SW 1271 (cell line): Measurements from ENCODE around the gene RAPGEF1.
A peak's percentile ranks its signal among the peaks of the same experiment; 100 is the strongest.
"Not testable (repeated sequence)": the region's sequence is repeated elsewhere in the genome, so short reads cannot be mapped to it uniquely, and the experiment has no call there.

ENCODE experiments used
- DNase-seq, 2 experiments: peaks; one replicate each; lab custom pipeline; 2025; lab: John Stamatoyannopoulos, UW

Gene RAPGEF1

DNA sequence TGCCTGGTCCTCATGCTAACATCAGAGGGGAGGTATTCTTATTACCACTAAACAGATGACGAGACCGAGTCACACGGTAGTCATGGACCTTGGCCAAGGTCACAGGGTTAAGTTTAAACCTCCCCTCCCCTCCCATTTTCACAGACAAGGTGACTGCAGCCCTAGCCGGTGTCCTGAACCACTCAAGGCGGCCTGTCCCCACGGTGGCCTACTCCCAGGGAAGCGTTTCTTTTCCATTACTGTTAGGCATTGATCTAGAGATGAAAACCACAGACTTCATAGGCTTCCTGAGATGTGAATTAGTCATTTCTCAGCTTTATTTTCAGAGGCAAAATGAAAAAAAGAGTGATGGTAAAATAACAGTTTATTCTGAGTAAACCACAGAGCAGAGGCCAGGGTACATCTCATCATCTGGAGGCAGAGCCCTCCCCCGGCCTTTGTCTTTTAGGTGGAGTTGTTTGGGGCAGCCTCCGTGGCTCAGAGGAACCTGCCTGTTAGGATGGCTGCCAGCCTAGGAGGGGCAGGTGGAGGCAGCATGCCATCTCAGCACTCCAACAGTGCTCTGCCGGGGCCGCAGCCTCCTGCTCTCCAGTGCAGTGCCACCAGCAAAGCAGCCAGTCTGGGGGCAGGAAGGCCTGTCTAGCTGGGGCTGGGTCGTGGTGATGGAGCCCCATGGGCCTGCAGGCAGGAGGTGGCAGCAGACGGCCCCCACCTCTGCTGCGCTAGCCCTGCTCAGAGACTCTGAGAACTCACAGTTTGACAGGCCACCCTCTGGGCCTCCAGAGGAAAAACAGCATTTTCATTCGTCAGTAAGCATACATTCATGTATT is 71.2 kb downstream of the RAPGEF1 start:
- no peak for DNase-seq

DNA sequence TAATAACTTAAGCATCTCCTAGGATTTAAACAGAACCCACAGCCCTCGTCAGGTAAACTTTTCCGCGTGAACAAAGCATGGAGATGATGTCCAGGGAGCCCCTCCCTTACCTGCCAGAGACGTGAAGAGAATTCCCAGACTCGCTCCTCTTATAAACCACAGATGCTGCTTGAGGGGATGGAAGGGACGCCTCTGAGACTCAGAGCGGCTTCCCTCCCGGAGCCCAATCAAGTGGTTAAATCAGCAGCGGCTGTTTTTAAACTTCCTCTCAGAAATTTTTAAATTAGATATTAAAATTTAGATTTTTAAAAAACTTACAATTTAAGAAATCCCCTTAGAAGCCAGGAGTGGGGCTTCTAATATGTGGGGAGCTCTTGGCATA is 71.8 kb downstream of the RAPGEF1 start:
- no peak for DNase-seq

DNA sequence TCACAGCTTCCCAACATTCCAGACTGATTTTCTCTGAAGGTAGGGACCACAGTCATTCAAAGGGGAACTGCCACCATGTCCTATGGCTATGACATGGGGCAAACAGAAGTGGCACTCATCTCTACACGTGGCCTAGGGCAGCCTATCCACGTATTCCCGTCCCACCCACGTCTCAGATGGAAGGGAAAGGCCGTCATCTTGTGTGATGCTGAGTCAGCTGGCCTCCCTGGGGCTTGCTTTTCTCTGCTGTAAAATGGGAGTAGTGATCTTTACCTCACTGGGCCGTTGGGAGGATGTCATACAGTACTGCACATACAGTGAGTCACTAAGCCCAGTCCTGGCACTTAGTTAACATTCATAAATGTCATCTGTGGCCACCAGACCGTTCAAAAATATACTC is 72.3 kb downstream of the RAPGEF1 start:
- no peak for DNase-seq

DNA sequence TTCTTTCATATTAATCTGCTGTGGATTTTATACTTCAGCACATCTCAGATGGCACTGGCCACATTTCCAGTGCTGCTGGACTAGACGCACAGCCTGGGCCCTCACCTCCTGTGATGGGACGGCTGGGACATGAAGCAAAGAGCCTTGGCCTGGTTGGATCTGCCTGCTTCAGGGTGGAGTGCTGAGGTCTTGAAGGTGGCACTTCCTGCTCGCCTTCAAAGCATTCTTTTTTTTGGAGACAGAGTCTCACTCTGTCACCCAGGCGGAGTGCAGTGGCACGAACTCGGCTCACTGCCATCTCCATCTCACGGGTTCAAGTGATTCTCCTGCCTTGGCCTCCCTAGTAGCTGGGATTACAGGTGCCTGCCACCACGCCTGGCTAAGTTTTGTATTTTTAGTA is 73.1 kb downstream of the RAPGEF1 start:
- DNase-seq: no peak

DNA sequence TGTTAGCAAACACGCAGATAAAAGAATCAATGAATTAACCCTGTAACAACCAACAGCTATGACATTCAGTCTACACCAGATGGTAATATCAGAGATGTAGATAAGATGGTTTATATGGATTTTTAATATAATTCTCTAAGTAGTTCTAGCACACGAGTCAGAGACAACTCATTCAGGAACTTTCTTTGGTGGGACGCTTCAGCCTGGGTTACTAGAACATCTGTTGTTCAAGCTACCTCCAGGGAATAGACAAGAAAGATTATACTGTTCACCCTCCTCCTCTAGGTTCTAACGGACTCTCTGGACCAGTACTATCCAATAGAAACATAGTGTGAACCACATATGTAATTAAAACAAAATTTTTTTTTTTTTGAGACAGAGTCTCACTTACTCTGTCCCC is 73.8 kb downstream of the RAPGEF1 start:
- no peak for DNase-seq

DNA sequence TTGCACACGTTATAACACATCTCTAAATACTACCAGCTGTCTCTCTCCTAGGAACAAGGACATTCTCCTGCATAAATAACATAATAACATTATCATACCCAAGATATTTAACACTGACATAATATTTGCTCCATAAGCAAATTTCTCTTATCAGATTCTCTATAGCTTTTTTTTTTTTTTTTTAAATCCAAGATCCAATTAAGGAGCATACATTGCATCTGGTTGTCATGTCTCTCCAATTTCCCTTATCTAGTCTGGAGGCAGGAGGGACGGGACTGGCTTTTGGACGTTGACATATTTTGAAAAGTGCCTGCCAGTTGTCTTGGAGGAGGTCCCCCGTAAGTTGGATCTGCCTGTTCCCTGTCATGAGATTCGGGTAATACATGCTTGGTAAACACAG is 76.6 kb downstream of the RAPGEF1 start:
- no peak for DNase-seq

DNA sequence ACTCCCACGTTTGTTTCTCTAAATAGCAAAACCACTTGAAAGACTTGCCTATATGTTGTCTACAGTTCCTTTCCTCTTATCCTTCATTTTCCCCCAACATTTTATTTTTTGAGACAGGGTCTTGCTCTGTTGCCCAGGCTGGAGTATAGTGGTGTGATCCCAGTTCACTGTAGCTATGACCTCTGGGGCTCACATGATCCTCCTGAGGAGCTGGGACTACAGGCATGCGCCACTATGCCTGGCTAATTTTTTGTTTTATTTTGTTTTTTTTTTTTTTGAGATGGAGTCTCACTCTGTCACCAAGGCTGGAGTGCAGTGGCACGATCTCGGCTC is 77.6 kb downstream of the RAPGEF1 start:
- not testable (repeated sequence) for DNase-seq

DNA sequence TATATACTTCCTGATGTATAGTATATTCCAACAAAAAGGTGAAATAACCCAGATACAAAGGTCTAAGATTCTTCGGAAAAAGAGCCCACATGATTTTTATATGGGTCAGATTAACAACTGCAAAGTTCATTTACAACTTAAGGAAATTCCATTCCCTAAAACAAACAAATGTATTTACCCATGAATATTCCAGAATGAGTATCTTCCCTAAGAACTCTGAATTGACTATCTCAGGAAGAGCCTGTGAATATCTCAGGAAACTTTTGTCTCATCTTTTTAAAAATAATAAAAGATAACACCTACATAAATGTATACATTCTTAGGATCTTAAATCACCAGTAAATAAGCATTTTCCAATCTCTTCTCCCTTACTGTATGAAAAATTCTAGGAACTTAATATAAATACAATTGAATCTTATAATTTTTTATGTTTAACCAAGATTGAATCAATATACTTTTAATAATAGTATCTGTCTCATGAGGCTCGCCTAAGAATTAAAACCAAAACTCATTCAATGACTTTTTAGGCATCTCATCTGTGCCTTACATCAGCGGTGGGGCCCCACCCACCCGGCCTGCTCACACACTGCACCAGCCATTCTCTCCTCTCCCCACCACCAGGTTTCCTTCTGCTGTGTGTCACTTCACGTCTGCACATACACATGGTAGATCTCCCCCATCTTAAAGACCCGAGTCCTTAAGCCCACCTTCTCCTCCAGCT is 78.1 kb downstream of the RAPGEF1 start:
- DNase-seq: no peak

DNA sequence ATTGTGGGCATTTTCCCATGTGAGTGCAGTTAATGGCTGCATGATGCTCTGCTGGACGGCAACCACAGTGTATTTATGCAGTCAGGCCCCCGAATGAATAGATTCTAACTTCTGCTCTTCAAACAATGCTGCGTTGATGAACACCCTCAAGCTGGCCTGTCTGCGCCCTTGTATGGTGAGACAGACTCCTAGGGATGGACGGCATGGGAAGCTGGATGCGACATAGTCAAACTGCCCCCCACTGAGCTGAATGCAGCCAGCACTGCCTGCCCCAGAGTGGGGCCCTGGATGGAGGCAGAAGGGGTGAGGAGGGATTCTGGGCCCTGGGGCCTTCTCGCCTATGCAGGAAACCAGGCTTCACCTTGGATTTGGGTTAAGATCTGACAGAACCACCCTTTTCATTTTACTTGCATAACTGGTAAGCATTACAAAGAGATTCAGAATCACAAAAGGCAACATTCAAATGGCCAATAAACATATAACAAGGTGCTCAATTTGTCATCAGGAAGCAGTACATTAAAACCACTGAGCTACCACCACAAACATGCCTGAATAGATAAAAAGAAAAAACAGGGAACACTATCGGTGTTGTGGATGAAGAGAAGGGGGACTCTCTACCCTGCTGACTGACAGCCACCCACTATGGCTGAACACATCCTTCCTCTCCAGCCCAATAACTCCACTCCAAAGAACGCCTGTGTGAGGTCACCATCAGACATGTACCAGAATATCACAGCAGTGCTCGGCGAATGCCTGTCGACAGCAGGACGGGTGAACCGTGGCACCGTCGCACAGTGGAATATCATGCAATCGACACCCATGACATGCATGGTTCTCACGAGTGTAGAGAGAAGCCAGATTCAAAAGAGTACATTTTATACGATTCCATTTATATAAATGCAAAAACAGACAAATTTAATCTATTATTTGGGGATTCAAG is 79.1 kb downstream of the RAPGEF1 start:
- no peak for DNase-seq

DNA sequence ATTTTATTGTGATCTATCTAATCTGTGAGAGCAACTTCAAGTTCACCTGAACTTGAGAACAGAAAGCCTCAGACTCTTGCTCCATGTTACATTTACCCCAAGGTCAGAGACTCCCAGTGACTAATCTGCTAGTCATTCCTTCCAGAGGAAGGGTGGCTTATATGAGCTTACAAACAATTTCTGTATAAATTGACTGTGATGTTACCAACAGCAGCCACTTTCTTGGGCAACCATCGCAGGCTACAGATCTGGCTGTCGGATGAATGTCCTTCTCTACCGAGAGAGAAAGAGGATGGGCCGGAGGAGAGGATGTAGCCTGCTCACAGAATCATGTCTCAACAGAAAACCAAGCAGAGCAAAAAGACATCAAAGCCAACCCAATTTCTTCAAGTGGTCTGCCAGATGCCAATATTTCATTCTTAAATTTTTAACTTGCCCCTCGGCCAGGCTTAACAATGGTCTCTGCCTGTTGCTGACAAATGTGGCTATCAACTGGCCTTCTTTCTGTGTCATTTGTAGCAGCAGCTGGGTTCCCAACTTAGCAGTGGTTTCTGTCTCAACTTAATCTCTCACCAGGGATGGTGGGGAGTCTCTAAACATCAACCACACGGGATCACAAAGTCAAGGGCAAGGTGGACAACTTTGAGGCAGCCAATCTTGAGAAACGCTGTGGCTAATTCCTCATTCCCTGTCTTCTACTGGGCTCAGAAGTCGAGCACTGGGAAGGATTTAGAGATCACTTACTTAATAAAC is 81.3 kb downstream of the RAPGEF1 start:
- peak; percentile 41 to 85 for DNase-seq

DNA sequence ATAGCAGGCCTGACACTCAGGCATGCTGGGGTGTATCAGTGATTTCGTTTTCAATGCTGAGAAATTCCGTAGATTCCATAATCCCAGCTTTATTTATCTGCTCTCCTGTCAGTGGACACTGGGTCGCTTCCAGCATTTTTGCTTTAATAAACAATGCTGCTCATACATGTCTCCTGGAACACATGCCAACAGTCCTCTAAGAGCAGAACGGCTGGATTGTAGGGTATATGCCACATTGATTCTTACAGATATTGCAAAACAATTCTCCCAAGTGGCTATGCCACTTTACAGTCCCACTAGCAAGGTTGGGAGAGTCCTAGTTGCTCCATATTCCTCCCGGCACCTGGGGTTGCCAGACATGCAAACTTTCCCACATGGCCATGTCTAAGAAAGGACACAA is 81.9 kb downstream of the RAPGEF1 start:
- no peak for DNase-seq

DNA sequence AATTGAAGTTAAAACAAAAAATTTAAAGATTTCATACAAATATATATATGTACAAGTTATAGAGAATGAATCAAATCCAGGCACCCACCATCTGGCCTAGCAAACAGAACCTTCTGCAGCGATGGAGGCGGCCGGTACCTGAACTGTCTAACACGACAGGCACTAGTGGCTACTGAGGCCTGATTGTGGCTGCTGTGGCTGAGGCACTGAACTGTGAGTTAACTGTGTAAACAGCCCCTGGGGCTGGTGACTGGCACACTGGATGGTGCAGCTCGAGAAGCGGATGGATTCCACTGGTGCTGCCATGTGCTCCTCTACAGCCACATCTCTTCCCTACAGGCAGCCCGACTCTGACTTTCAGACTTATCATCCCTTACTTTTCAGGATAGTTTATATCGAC is 82.4 kb downstream of the RAPGEF1 start:
- DNase-seq: no peak

DNA sequence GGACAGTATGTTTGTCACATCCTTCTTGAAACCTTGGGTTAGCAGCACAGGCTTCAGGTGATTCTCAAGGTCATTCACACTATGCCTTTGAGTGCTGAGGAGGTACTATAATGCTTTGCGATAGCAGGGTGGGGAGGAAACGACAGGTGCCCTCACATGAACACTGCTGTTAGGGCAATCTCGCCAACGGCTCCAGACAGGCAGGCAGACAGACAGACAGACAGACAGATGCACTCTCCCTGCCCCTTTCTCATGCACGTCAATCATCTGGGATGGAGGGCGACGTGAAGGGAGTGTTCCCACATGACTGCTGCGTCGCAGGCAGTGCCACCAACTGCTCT is 82.9 kb downstream of the RAPGEF1 start:
- DNase-seq: no peak

DNA sequence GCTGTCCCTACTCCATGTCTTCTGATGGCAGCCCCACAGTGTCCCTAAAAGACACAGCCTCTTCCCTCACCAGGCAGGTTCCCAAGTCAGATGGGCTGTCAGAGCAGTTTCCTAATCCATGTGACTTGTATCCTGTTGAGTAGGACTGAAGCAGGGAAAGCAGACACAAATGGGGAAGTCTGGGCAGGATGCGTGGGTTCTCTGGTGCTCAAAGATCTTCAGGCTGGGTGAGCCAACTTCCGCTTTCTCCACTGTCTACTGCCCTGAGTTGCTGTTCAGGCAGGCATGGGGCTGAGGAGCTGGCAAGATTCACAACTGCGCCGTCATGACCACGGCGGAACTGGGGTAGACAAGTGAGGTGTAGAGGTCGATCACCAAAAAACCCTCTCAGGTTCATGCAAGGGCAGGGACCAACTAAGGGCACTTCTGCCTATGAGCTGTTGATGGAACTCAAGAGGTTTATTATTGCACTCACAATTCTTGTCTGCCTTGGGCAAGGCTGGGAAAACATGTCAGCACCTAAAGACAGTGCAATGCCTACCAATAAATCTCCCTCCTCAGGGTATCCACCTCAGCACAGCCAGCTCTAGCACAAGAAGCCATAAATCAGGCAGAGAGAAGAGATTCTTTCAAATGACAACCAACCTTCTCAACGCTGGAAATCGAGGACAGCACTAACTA is 83.4 kb downstream of the RAPGEF1 start:
- no peak for DNase-seq

DNA sequence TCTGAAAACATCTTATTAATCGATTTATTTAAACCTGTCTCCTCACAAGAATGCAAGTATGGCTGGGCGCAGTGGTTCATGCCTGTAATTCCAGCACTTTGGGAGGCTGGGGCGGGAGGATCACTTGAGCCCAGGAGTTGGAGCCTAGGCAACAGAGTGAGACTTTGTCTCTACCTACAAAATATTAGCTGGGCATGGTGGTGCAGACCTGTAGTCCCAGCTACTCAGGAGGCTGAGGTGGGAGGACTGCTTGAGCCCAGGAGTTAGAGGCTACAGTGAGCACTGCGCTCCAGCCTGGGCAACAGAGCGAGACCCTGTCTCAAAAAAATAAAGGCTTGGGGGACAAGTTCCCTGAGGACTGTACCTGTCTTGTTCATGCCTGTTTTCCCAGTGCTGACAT is 85.5 kb downstream of the RAPGEF1 start:
- DNase-seq: not testable (repeated sequence)

DNA sequence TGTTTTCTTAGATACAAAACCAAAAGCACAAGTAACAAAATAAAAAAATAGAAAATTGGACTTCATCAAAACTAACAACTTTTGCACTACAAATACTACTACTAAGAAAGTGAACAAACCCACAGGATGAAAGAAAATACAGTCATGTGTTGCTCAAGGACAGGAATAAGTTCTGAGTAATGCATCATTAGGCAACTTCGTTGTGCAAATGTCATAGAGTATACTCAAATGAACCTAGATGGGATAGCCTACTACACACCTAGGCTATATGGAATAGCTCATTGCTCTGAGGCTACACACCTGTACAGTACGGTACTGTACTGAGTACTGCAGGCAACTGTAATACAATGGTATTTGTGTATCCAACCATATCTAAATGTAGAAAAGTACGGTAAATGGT is 88.3 kb downstream of the RAPGEF1 start:
- no peak for DNase-seq

DNA sequence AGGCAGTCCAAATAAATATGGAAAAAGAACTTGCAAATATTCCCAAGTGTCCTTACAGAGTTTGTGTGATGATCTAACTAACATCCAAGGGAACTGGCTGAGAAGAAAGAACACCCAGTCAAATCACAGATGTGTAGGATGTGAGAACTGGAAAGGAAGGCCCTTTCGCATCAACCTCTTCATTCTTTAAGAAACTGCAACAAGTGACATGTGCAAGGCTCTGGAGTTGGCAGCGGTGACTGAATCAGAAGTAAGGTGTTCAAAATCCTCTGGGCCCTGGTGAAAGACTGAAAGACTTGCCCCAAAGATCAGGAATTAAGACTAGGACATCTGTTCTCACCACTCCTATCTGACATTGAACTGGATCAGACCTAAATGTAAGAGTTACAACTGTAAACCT is 88.7 kb downstream of the RAPGEF1 start:
- DNase-seq: no peak

DNA sequence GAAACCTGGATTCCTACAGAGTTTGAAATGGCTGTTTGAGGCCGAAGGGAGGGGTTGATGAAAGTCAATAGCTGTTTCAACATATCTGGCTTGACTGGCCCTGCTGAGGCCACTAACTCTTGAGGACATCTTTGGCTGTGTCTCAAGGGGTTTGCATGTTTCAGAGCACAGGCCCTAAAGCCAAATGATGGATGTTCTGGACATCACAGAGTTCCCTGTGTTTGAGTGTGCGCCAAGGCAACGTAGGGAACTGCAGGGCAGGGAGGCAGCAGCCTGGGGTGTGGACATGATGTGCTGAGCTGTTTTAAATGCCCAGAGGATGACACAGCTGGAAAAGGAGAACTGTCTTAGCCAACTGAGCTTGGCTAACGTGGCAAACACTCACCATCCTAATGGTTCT is 89.6 kb downstream of the RAPGEF1 start:
- DNase-seq: no peak

DNA sequence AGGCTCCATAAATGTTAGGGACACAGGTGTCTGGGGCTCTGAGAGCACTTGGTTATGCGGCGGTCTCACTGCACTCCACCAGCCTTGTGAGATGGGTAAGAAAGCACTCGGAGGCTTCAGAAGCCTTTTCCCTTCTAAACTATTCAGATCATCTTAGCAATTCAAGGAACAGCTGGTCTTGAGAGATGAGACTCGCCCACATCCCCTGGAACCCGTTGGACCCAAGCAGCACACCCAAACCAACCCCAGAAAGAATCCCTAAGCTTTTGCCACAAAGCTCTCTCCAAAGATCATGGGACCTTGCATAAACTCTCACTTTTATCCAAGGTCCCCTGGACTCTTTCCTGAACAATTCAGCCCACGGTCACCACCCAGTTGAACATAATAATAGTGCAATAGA is 90.2 kb downstream of the RAPGEF1 start:
- no peak for DNase-seq

DNA sequence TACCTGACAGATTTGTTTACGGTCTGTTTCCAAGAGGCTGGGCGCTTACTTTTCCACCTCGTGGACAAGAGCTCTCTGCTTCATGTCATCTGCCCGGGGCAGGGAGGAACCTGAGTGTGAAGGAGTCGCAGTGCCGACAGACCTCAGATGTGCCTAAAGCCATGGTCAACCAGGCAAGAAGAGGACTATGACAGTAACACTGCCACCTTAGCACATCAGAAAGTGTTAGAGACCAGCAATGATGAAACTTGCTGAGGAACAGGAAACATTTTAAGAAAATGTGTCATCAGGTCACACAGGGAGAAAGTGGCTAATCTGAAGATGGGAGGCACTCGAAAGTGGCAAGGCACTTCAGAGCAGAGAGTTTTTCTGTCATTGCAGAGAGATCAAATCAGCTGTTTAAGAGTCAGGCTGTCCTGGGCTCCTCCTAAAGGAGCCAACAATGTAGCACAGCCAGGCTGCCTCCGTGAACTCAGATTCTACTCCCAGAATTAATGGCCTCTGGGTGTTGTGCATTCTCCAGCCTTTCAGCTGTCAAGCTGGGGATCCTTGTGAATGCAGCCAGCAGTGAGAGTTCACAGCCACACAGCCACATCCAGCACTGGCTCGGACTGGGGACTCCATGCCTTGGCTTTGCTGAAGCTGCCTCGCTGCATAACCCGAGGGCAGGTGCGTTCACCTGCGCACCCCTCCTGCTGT is 94.6 kb downstream of the RAPGEF1 start:
- no peak for DNase-seq
